Measurements from ENCODE around the gene OTOP3. TPM values are rescaled to one million over a fixed set of nuclear protein-coding genes. Genes with fewer than 3 reads are reported as not detected.

The OTOP3 gene
- total and polyA plus RNA-seq, 2 donors (not counting 3 experiments of a cell fraction or from before 2014, with no cell fraction given) = not detected

DNA sequence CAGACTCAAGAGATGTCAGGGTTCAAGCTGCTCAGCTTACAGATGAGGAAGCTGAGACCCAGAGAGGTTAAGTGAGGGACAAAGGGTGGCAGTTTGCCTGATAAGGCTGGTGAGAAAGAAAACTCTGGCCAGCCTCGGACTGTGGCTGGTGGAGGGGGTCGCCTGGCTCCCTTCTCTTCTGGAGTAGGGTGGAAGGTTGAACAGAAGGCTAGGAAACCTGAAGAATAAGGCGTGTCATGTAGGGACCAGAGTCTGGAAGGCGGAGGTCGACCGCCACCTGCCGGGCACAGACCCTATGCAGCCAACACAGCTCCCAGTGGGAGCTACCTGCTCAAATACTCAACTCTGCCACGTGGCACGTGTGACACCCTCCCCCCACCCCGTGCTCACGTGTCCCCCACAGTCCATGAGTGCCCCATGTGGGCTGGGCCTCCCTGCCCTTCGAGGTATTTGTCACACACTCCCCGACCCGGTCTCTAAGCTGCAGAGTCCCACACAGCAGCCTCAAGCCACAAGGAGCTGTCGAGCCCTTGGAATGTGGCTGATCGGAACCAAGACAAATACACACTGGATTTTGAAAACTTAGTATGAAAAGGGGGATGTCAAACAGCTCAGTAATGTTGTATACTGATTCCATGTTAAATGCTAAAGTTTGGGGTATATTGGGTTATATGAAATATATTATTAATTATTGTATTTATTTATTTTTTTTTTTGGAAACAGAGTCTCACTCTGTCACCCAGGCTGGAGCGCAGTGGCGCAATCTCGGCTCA, 25.1 kb downstream of the OTOP3 start:
- Histone ChIP-seq H3K9me3 (replicated peaks; ENCODE audit: control insufficient read depth, insufficient read depth, low read length) (no peaks in the 10 kb centered on the region), H3K36me3 (ENCODE audit: control insufficient read depth in 2 of 2, extremely low read depth in 1 of 2, insufficient read depth in 2 of 2, low read length in 2 of 2) (no peaks in the 10 kb centered on the region), H3K4me2 (ENCODE audit: insufficient read depth, low read length) (no peak overlapping the region), H3K79me2 (ENCODE audit: control insufficient read depth, insufficient read depth, low read length) (no peaks in the 10 kb centered on the region), H3K27me3 (ENCODE audit: control insufficient read depth in 2 of 2, insufficient read depth in 2 of 2, low read length in 2 of 2) (no peaks in the 10 kb centered on the region), H3K9ac (replicated peaks; ENCODE audit: extremely low read depth, insufficient read depth, low read length) (no peak overlapping the region), H3K4me3 (replicated peaks in 1 of 3; ENCODE audit: insufficient read depth in 1 of 3, low read depth in 1 of 3, low read length in 3 of 3) (no peak overlapping the region), H2AFZ (ENCODE audit: low read depth, low read length) (no peak overlapping the region), H3K27ac (ENCODE audit: insufficient read depth, low read depth, low read length) (no peak overlapping the region), H3K4me1 (ENCODE audit: control insufficient read depth, extremely low read depth, insufficient read depth, low read length) (no peaks in the 10 kb centered on the region), H4K20me1 (replicated peaks; ENCODE audit: control insufficient read depth, extremely low read depth, insufficient read depth, low read length) (no peaks in the 10 kb centered on the region), H3K9me1 (replicated peaks; ENCODE audit: control insufficient read depth, extremely low read depth, insufficient read depth, low read length) (no peaks in the 10 kb centered on the region)
- BruUV-seq (replicated peaks) = no TSS peak
- POLR2A ChIA-PET = interaction anchor here (0.8 to 1.7 kb wide), 5 partner anchors 12 to 241 kb away, joined by 3 to 10 read pairs (median 4); partner anchors contain the start of genes HID1, JPT1 and MRPL58
- intact Hi-C loops (cut with micrococcal nuclease) = loop anchor here (1.0 to 2.0 kb wide), 7 partner anchors 52 to 241 kb away; partner anchors contain the start of genes KCTD2, MRPL58 and NT5C
- dilution Hi-C loops (cut with MboI; ENCODE audit: extremely low pct_ligation_motif_present, low sequenced_read_pairs) = no loop called here
- FAIRE-seq (no peak), DNase-seq (ENCODE audit: low read depth, low spot score) (no peak)
- CTCF ChIA-PET = interaction anchor here (0.5 to 4.8 kb wide), 44 partner anchors 9 to 310 kb away, joined by 3 to 134 read pairs (median 10); partner anchors contain the start of genes ARMC7, ATP5PD, CDR2L and FDXR
- TF ChIP-seq EZH2 (IDR thresholded peaks at IDR 0.05; ENCODE audit: borderline replicate concordance, low read depth, low read length, severe bottlenecking) (no peak), JUN (IDR thresholded peaks at IDR 0.05; ENCODE audit: borderline replicate concordance, insufficient read depth, insufficient read length, low read depth) (no peak)
- TF ChIP-seq, protein P1, sequence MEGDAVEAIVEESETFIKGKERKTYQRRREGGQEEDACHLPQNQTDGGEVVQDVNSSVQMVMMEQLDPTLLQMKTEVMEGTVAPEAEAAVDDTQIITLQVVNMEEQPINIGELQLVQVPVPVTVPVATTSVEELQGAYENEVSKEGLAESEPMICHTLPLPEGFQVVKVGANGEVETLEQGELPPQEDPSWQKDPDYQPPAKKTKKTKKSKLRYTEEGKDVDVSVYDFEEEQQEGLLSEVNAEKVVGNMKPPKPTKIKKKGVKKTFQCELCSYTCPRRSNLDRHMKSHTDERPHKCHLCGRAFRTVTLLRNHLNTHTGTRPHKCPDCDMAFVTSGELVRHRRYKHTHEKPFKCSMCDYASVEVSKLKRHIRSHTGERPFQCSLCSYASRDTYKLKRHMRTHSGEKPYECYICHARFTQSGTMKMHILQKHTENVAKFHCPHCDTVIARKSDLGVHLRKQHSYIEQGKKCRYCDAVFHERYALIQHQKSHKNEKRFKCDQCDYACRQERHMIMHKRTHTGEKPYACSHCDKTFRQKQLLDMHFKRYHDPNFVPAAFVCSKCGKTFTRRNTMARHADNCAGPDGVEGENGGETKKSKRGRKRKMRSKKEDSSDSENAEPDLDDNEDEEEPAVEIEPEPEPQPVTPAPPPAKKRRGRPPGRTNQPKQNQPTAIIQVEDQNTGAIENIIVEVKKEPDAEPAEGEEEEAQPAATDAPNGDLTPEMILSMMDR (IDR thresholded peaks at IDR 0.05; ENCODE audit: extremely low read depth in 1 of 2, insufficient read depth in 1 of 2, low read depth in 1 of 2, low read length in 2 of 2) = no peak
- TF ChIP-seq, protein P2, sequence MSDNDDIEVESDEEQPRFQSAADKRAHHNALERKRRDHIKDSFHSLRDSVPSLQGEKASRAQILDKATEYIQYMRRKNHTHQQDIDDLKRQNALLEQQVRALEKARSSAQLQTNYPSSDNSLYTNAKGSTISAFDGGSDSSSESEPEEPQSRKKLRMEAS (IDR thresholded peaks at IDR 0.05; ENCODE audit: insufficient read depth, insufficient read length) = peak; percentile 50

Data from endothelial cell of umbilical vein (primary cell).